Measurements from ENCODE around the gene ZBTB20.

- TF ChIP-seq EP300 (conservative IDR thresholded peaks at IDR 0.05; ENCODE audit: poor library complexity, severe bottlenecking) (no peak), TAF1 (IDR thresholded peaks at IDR 0.05; ENCODE audit: low read depth) (no peak), EZH2 (IDR thresholded peaks at IDR 0.05; ENCODE audit: borderline replicate concordance, insufficient read depth, low read length, poor library complexity, severe bottlenecking) (no peak)
- TF ChIP-seq, protein P1, sequence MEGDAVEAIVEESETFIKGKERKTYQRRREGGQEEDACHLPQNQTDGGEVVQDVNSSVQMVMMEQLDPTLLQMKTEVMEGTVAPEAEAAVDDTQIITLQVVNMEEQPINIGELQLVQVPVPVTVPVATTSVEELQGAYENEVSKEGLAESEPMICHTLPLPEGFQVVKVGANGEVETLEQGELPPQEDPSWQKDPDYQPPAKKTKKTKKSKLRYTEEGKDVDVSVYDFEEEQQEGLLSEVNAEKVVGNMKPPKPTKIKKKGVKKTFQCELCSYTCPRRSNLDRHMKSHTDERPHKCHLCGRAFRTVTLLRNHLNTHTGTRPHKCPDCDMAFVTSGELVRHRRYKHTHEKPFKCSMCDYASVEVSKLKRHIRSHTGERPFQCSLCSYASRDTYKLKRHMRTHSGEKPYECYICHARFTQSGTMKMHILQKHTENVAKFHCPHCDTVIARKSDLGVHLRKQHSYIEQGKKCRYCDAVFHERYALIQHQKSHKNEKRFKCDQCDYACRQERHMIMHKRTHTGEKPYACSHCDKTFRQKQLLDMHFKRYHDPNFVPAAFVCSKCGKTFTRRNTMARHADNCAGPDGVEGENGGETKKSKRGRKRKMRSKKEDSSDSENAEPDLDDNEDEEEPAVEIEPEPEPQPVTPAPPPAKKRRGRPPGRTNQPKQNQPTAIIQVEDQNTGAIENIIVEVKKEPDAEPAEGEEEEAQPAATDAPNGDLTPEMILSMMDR (IDR thresholded peaks at IDR 0.05; ENCODE audit: poor library complexity, severe bottlenecking), result no peak
These were observed 124.2 kb downstream of the ZBTB20 start for GRCh38 chr3:115022835-115023398.

Measured in neural cell (in vitro differentiated cells).